OCI-LY7 (cell line): Measurements from ENCODE around the gene VIT.

ENCODE experiments used
- EZH2phosphoT487 ChIP-seq: fragments of 200-600 bp; sonication (generic); IDR thresholded peaks from 2 replicates; pipeline ENCODE4 v1.6.1; 2018; ENCODE audit warnings: low read depth, borderline replicate concordance, mild to moderate bottlenecking, mixed run types, antibody characterized with exemption, low read length, moderate library complexity, mixed read lengths
- TF ChIP-seq, protein P1 (sequence below): fragments of 200-600 bp; sonication (generic); conservative IDR thresholded peaks from 2 replicates; pipeline ENCODE4 v1.5.1; 2014; ENCODE audit warnings: mild to moderate bottlenecking, antibody characterized with exemption, low read length, moderate library complexity, mixed read lengths

DNA sequence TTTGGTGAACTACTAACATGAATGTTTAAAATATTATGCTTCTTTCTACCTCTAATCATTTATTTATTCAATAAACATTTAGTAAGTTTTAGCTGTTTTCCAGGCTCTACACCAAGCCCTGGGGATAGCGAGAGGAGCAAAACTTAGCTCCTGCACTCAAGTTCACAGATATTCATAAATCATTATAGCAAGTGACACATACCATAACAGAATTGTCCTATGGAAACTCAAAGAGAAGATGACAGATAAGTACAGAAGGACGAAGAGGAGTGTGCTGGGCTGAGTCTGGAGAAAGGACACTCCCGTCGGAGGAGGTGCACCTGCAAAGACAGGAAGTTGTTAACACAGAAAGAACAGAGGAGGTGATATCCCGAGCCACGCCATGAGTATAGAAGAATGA, 13.9 kb upstream of the VIT start:
- TF ChIP-seq, protein P1, sequence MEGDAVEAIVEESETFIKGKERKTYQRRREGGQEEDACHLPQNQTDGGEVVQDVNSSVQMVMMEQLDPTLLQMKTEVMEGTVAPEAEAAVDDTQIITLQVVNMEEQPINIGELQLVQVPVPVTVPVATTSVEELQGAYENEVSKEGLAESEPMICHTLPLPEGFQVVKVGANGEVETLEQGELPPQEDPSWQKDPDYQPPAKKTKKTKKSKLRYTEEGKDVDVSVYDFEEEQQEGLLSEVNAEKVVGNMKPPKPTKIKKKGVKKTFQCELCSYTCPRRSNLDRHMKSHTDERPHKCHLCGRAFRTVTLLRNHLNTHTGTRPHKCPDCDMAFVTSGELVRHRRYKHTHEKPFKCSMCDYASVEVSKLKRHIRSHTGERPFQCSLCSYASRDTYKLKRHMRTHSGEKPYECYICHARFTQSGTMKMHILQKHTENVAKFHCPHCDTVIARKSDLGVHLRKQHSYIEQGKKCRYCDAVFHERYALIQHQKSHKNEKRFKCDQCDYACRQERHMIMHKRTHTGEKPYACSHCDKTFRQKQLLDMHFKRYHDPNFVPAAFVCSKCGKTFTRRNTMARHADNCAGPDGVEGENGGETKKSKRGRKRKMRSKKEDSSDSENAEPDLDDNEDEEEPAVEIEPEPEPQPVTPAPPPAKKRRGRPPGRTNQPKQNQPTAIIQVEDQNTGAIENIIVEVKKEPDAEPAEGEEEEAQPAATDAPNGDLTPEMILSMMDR, result no peak
- TF ChIP-seq EZH2phosphoT487, result no peak
